Measurements from ENCODE around the gene ZMAT2. TPM values are rescaled to one million over a fixed set of nuclear protein-coding genes. Genes with fewer than 3 reads are reported as not detected.

The ZMAT2 gene
- total and polyA plus RNA-seq, 2 donors (not counting 3 experiments of a cell fraction or from before 2014, with no cell fraction given): 49.0 to 58.0 TPM

GRCh38 chr5:140664030-140664358, 36.3 kb upstream of the ZMAT2 start:
- no peak for FAIRE-seq
- CTCF ChIA-PET: interaction anchor here (0.6 to 2.2 kb wide), 7 partner anchors 27 to 291 kb away, joined by 3 to 6 read pairs (median 3); partner anchors contain the start of genes EIF4EBP3, HARS1 and HARS2
- Histone ChIP-seq H3K9me3 (replicated peaks; ENCODE audit: control insufficient read depth, insufficient read depth, low read length) (no peaks in the 10 kb centered on the region), H3K4me2 (ENCODE audit: insufficient read depth, low read length) (peak overlapping the region; percentile 86), H3K36me3 (ENCODE audit: control insufficient read depth in 2 of 2, extremely low read depth in 1 of 2, insufficient read depth in 2 of 2, low read length in 2 of 2) (peaks cover 16 to 33% of the 10 kb centered on the region in 2 experiments), H3K27me3 (ENCODE audit: control insufficient read depth in 2 of 2, insufficient read depth in 2 of 2, low read length in 2 of 2) (no peaks in the 10 kb centered on the region), H3K27ac (ENCODE audit: insufficient read depth, low read depth, low read length) (peak overlapping the region; percentile 73), H3K9ac (replicated peaks; ENCODE audit: extremely low read depth, insufficient read depth, low read length) (no peak overlapping the region), H3K9me1 (replicated peaks; ENCODE audit: control insufficient read depth, extremely low read depth, insufficient read depth, low read length) (no peaks in the 10 kb centered on the region), H2AFZ (ENCODE audit: low read depth, low read length) (no peak overlapping the region), H4K20me1 (replicated peaks; ENCODE audit: control insufficient read depth, extremely low read depth, insufficient read depth, low read length) (no peaks in the 10 kb centered on the region), H3K4me3 (replicated peaks in 1 of 3; ENCODE audit: insufficient read depth in 1 of 3, low read depth in 1 of 3, low read length in 3 of 3) (peak overlapping the region in 2 of 3 experiments; percentile 73 to 93), H3K4me1 (ENCODE audit: control insufficient read depth, extremely low read depth, insufficient read depth, low read length) (peaks cover 3% of the 10 kb centered on the region), H3K79me2 (ENCODE audit: control insufficient read depth, insufficient read depth, low read length) (peaks cover 23% of the 10 kb centered on the region)
- no TSS peak for BruUV-seq (replicated peaks)
- intact Hi-C loops (cut with micrococcal nuclease): loop anchor here (1.0 to 2.0 kb wide), 5 partner anchors 17 to 263 kb away; partner anchors contain the start of genes ANKHD1, HARS1, HARS2 and IK
- DNase-seq (ENCODE audit: low read depth, low spot score): no peak
- POLR2A ChIA-PET: interaction anchor here (0.8 to 1.8 kb wide), 2 partner anchors 11 to 16 kb away, joined by 3 to 5 read pairs; partner anchors contain the start of genes IK and NDUFA2
- dilution Hi-C loops (cut with MboI; ENCODE audit: extremely low pct_ligation_motif_present, low sequenced_read_pairs): no loop called here
- TF ChIP-seq MYC (IDR thresholded peaks at IDR 0.05; ENCODE audit: low read depth, low read length) (no peak), CTCF (IDR thresholded peaks at IDR 0.05; ENCODE audit: extremely low read depth in 1 of 2, insufficient read depth in 1 of 2, low read depth in 1 of 2, low read length in 2 of 2) (no peak), EZH2 (IDR thresholded peaks at IDR 0.05; ENCODE audit: borderline replicate concordance, low read depth, low read length, severe bottlenecking) (no peak)

Measured in endothelial cell of umbilical vein (primary cell).